ENCODE measurements around the gene CFAP141.
"Not testable (repeated sequence)": the region's sequence is repeated elsewhere in the genome, so short reads cannot be mapped to it uniquely, and the experiment has no call there.

The CFAP141 gene

GRCh38 chr1:154220071-154220969 lies 14.2 kb upstream of the CFAP141 start, which contains the start of gene UBAP2L:
Gene UBAP2L (plus strand): TSS chr1:154220955. CDS start chr1:154225124, 4,169 bp downstream.
- H3K9me3 Mint-ChIP-seq, result no peaks in the 10 kb centered on the region
- H3K4me3 Mint-ChIP-seq, result peak within 1 kb of the TSS; percentile 91
- H3K4me1 Mint-ChIP-seq, result peaks cover 62% of the 10 kb centered on the region
- H3K27ac Mint-ChIP-seq, result peak within 1 kb of the TSS; percentile 97
- peaks cover 30% of the 10 kb centered on the region for H3K36me3 Mint-ChIP-seq
- no peaks in the 10 kb centered on the region for H3K27me3 Mint-ChIP-seq
- ATAC-seq, result peak; percentile 96

- H3K27ac Mint-ChIP-seq, result peak overlapping the region; percentile 97
Measured at GRCh38 chr1:154219541-154219940, 13.4 kb upstream of the CFAP141 start.

GRCh38 chr1:154218545-154218944 lies 12.4 kb upstream of the CFAP141 start:
- H3K27me3 Mint-ChIP-seq, result no peaks in the 10 kb centered on the region
- peak overlapping the region; percentile 97 for H3K27ac Mint-ChIP-seq
- peak overlapping the region; percentile 91 for H3K4me3 Mint-ChIP-seq
- no peaks in the 10 kb centered on the region for H3K9me3 Mint-ChIP-seq
- peaks cover 35% of the 10 kb centered on the region for H3K36me3 Mint-ChIP-seq
- no peak for ATAC-seq
- peaks cover 44% of the 10 kb centered on the region for H3K4me1 Mint-ChIP-seq

More at GRCh38 chr1:154219541-154219940, 13.4 kb upstream of the CFAP141 start:
- H3K9me3 Mint-ChIP-seq, result no peaks in the 10 kb centered on the region
- H3K4me3 Mint-ChIP-seq, result peak overlapping the region; percentile 91
- no peaks in the 10 kb centered on the region for H3K27me3 Mint-ChIP-seq
- H3K36me3 Mint-ChIP-seq, result peaks cover 31% of the 10 kb centered on the region
- peaks cover 54% of the 10 kb centered on the region for H3K4me1 Mint-ChIP-seq
- ATAC-seq, result no peak

GRCh38 chr1:154213274-154213673 lies 7.1 kb upstream of the CFAP141 start:
- no peaks in the 10 kb centered on the region for H3K27me3 Mint-ChIP-seq
- H3K27ac Mint-ChIP-seq, result no peak overlapping the region
- no peak for ATAC-seq
- no peak overlapping the region for H3K4me3 Mint-ChIP-seq
- peaks cover 57% of the 10 kb centered on the region for H3K36me3 Mint-ChIP-seq
- no peaks in the 10 kb centered on the region for H3K9me3 Mint-ChIP-seq
- peaks cover 12% of the 10 kb centered on the region for H3K4me1 Mint-ChIP-seq

GRCh38 chr1:154212083-154212482 lies 6.0 kb upstream of the CFAP141 start:
- H3K27me3 Mint-ChIP-seq, result no peaks in the 10 kb centered on the region
- H3K4me1 Mint-ChIP-seq, result no peaks in the 10 kb centered on the region
- ATAC-seq, result no peak
- no peaks in the 10 kb centered on the region for H3K9me3 Mint-ChIP-seq
- H3K36me3 Mint-ChIP-seq, result peaks cover 54% of the 10 kb centered on the region
- no peak overlapping the region for H3K27ac Mint-ChIP-seq
- no peak overlapping the region for H3K4me3 Mint-ChIP-seq

- no peaks in the 10 kb centered on the region for H3K27me3 Mint-ChIP-seq
- no peak for ATAC-seq
- no peaks in the 10 kb centered on the region for H3K9me3 Mint-ChIP-seq
- H3K27ac Mint-ChIP-seq, result no peak overlapping the region
- no peak overlapping the region for H3K4me3 Mint-ChIP-seq
- peaks cover 59% of the 10 kb centered on the region for H3K36me3 Mint-ChIP-seq
- H3K4me1 Mint-ChIP-seq, result no peaks in the 10 kb centered on the region
Measured at GRCh38 chr1:154208677-154209388, 2.7 kb upstream of the CFAP141 start.

GRCh38 chr1:154207262-154207661 lies 1.1 kb upstream of the CFAP141 start:
- Mint-ChIP-seq H3K27me3 (no peaks in the 10 kb centered on the region), H3K9me3 (no peaks in the 10 kb centered on the region), H3K4me3 (no peak overlapping the region), H3K27ac (no peak overlapping the region), H3K4me1 (no peaks in the 10 kb centered on the region), H3K36me3 (peaks cover 51% of the 10 kb centered on the region)
- no peak for ATAC-seq

- not testable (repeated sequence) for H3K4me3 Mint-ChIP-seq, H3K27ac Mint-ChIP-seq, H3K27me3 Mint-ChIP-seq, H3K4me1 Mint-ChIP-seq, H3K9me3 Mint-ChIP-seq, ATAC-seq
- H3K36me3 Mint-ChIP-seq, result peaks cover 45% of the 10 kb centered on the region
Measured at GRCh38 chr1:154205778-154206177, 355 bp downstream of the CFAP141 start.

GRCh38 chr1:154199563-154199879 lies 6.6 kb downstream of the CFAP141 start:
- H3K9me3 Mint-ChIP-seq, result no peaks in the 10 kb centered on the region
- H3K36me3 Mint-ChIP-seq, result no peaks in the 10 kb centered on the region
- H3K4me3 Mint-ChIP-seq, result no peak overlapping the region
- H3K27ac Mint-ChIP-seq, result no peak overlapping the region
- no peak for ATAC-seq
- no peaks in the 10 kb centered on the region for H3K4me1 Mint-ChIP-seq
- peaks cover 5% of the 10 kb centered on the region for H3K27me3 Mint-ChIP-seq

GRCh38 chr1:154198756-154199562 lies 7.2 kb downstream of the CFAP141 start:
- Mint-ChIP-seq H3K4me3 (no peak overlapping the region), H3K27ac (no peak overlapping the region), H3K27me3 (peaks cover 11% of the 10 kb centered on the region), H3K9me3 (no peaks in the 10 kb centered on the region), H3K4me1 (no peaks in the 10 kb centered on the region), H3K36me3 (no peaks in the 10 kb centered on the region)
- peak; percentile 47 for ATAC-seq

GRCh38 chr1:154193821-154194220 lies 12.3 kb downstream of the CFAP141 start:
- Mint-ChIP-seq H3K27me3 (peaks cover 34% of the 10 kb centered on the region), H3K27ac (no peak overlapping the region), H3K9me3 (no peaks in the 10 kb centered on the region), H3K4me1 (peaks cover 5% of the 10 kb centered on the region), H3K36me3 (no peaks in the 10 kb centered on the region), H3K4me3 (no peak overlapping the region)
- no peak for ATAC-seq

- ATAC-seq, result no peak
Measured at GRCh38 chr1:154192476-154192875, 13.7 kb downstream of the CFAP141 start.

GRCh38 chr1:154191990-154192461 lies 14.1 kb downstream of the CFAP141 start, which contains the start of gene TPM3:
Gene TPM3 (minus strand): TSS chr1:154192100. CDS start chr1:154192018, 82 bp downstream.
- ATAC-seq, result no peak
- peaks cover 34% of the 10 kb centered on the region for H3K27me3 Mint-ChIP-seq
- no peak within 1 kb of the TSS for H3K4me3 Mint-ChIP-seq

More at GRCh38 chr1:154192476-154192875, 13.7 kb downstream of the CFAP141 start:
- H3K36me3 Mint-ChIP-seq, result no peaks in the 10 kb centered on the region
- peaks cover 5% of the 10 kb centered on the region for H3K4me1 Mint-ChIP-seq
- H3K27me3 Mint-ChIP-seq, result peaks cover 34% of the 10 kb centered on the region
- no peak overlapping the region for H3K4me3 Mint-ChIP-seq
- no peaks in the 10 kb centered on the region for H3K9me3 Mint-ChIP-seq
- H3K27ac Mint-ChIP-seq, result no peak overlapping the region

GRCh38 chr1:154190550-154190949 lies 15.6 kb downstream of the CFAP141 start:
- Mint-ChIP-seq H3K36me3 (no peaks in the 10 kb centered on the region), H3K4me1 (peaks cover 5% of the 10 kb centered on the region), H3K27me3 (peaks cover 34% of the 10 kb centered on the region), H3K9me3 (no peaks in the 10 kb centered on the region), H3K4me3 (no peak overlapping the region), H3K27ac (no peak overlapping the region)
- ATAC-seq, result no peak

More at GRCh38 chr1:154191990-154192461, 14.1 kb downstream of the CFAP141 start, which contains the start of gene TPM3:
- no peaks in the 10 kb centered on the region for H3K36me3 Mint-ChIP-seq
- H3K27ac Mint-ChIP-seq, result no peak within 1 kb of the TSS
- no peaks in the 10 kb centered on the region for H3K9me3 Mint-ChIP-seq
- H3K4me1 Mint-ChIP-seq, result peaks cover 5% of the 10 kb centered on the region

All from stimulated activated memory B cell treated with anti-CD40 and anti-IgM and Interleukin-4, amounts not matched to agents 10 μg/mL and 1 μg/mL and 100 μg/mL, for 72 hours (primary cell).